Measurements from ENCODE around the gene SH3GL1. TPM values are rescaled to one million over a fixed set of nuclear protein-coding genes. Genes with fewer than 3 reads are reported as not detected.

SH3GL1 gene, protein sequence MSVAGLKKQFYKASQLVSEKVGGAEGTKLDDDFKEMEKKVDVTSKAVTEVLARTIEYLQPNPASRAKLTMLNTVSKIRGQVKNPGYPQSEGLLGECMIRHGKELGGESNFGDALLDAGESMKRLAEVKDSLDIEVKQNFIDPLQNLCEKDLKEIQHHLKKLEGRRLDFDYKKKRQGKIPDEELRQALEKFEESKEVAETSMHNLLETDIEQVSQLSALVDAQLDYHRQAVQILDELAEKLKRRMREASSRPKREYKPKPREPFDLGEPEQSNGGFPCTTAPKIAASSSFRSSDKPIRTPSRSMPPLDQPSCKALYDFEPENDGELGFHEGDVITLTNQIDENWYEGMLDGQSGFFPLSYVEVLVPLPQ
- 10 to 100 TPM; 31.7 to 54.9 (median 47.5) TPM for total RNA-seq
- long read RNA-seq, donor 1, transcript SH3GL1-201 (10 exons, 2,516 nt): major isoform, 93 of 135 reads
- long read RNA-seq, donor 1, partial matches to known transcripts: 13 of 135 reads
- long read RNA-seq, donor 1, other reads (novel, unspliced or antisense): 29 of 135 reads
- long read RNA-seq, donor 2, partial matches to known transcripts: 0 of 5 reads
- long read RNA-seq, donor 2, other reads (novel, unspliced or antisense): 3 of 5 reads

DNA sequence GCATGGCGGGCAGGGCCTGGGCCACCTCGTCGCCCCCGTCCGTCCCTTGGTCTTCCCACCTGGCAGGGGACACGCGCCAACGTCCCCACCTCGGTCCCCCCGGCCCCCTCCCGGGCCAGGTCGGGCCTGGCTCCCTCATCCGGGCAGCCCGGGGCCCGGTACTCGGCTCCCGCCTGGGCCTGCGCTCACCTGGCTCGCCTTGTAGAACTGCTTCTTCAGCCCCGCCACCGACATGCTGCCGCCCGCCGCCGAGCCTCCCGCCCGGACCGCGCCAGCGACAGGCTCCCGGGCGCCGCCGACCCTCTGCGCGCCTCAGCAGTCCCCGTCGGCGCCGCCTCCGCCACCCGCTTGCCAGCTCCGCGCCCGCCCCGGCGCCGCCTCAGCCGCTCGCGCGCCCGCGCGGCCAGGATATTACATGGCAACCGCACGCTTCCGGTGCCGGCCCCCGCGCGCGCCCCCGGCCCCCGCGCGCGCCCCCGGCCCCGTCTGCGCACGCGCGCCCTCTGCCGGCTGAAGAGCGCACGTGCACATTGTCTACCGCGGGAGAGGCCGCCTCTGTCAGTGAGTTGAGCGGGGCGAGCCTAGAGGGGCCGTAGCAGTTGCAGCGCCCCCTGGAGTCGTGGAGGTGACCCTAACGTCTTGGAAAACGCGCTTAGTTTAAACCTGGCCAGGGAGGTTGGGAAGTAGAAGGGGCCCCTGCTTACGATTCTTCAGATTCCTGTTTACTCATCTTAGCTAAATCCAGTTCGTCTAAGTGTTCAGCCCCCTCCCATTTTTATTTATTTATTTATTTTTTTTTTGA is at the start of gene SH3GL1:
Gene SH3GL1 (minus strand): TSS at position 413 of the 802 bp plus-strand sequence. CDS start 179 bp downstream, at position 234.
- Histone ChIP-seq H3K36me3 (ENCODE audit: low read depth) (no peaks in the 10 kb centered on the region), H3K9me3 (no peaks in the 10 kb centered on the region), H3K4me3 (peak within 1 kb of the TSS; percentile 80), H3K4me1 (ENCODE audit: low read depth) (peaks cover 23% of the 10 kb centered on the region)
- intact Hi-C loops (cut with DNase I, micrococcal nuclease): no loop called here
- ATAC-seq: peak; percentile 86
- TF ChIP-seq, protein P1, sequence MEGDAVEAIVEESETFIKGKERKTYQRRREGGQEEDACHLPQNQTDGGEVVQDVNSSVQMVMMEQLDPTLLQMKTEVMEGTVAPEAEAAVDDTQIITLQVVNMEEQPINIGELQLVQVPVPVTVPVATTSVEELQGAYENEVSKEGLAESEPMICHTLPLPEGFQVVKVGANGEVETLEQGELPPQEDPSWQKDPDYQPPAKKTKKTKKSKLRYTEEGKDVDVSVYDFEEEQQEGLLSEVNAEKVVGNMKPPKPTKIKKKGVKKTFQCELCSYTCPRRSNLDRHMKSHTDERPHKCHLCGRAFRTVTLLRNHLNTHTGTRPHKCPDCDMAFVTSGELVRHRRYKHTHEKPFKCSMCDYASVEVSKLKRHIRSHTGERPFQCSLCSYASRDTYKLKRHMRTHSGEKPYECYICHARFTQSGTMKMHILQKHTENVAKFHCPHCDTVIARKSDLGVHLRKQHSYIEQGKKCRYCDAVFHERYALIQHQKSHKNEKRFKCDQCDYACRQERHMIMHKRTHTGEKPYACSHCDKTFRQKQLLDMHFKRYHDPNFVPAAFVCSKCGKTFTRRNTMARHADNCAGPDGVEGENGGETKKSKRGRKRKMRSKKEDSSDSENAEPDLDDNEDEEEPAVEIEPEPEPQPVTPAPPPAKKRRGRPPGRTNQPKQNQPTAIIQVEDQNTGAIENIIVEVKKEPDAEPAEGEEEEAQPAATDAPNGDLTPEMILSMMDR (IDR thresholded peaks at IDR 0.05): peak; percentile 95
- DNase-seq: peak; percentile 91 to 94 (median 92)

DNA sequence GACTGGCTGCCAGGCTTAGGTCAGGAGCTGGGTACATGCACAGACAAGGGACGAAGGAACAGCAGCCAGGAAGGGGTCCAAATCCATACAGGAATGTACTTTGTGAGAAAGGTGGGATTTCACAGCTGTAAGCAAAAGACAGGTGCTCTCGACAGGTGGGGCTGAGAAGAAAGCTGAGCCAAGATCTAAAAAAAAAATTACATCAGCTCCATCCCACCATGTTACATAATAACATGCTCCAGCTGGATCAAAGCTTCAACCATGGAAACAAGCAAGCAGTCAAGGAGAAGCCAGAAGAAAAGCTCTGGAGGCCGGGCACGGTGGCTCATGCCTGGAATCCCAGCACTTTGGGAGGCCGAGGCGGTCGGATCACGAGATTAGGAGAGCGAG is 49.3 kb upstream of the SH3GL1 start:
- no peaks in the 10 kb centered on the region for H3K9me3 ChIP-seq
- no peak for ATAC-seq
- H3K4me3 ChIP-seq: no peak overlapping the region
- intact Hi-C loops (cut with DNase I, micrococcal nuclease): no loop called here
- TF ChIP-seq, protein P1 (IDR thresholded peaks at IDR 0.05): no peak
- no peaks in the 10 kb centered on the region for H3K4me1 ChIP-seq (ENCODE audit: low read depth)
- peaks cover 14% of the 10 kb centered on the region for H3K36me3 ChIP-seq (ENCODE audit: low read depth)
- DNase-seq: no peak

DNA sequence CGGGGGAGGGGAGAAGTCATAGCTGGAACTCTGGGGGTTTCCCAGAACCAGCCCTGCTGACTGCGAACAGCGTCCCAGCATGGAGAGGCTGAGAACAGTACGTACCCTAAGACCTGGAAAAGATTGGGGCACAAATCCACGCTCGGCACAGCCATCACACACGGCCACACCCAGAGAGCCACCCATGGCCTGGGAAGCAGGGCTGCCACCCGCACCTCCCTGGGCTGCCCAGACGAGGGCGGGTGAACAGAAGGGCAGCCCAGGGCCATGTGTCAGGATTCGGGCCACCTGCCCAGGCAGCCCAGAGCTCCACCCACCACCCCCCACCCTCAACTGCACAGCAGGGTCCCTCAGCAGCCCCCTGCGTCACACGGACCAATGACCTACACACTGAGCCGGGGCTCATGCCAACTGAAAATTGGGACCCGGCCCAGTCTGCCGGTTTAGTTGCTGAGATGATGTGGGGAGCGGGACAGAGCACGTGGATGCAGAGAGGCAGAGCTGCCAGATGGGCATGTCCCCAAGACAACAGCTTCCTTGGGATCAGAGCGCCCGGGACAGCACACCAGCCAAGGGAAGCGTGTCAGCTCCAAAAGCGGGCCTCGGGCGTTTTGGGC is 48.8 kb upstream of the SH3GL1 start:
- H3K4me3 ChIP-seq: no peak overlapping the region
- H3K36me3 ChIP-seq (ENCODE audit: low read depth): peaks cover 14% of the 10 kb centered on the region
- ATAC-seq (peak; percentile 4), DNase-seq (no peak)
- no peaks in the 10 kb centered on the region for H3K9me3 ChIP-seq
- intact Hi-C loops (cut with DNase I, micrococcal nuclease): no loop called here
- TF ChIP-seq, protein P1 (IDR thresholded peaks at IDR 0.05): no peak
- no peaks in the 10 kb centered on the region for H3K4me1 ChIP-seq (ENCODE audit: low read depth)

DNA sequence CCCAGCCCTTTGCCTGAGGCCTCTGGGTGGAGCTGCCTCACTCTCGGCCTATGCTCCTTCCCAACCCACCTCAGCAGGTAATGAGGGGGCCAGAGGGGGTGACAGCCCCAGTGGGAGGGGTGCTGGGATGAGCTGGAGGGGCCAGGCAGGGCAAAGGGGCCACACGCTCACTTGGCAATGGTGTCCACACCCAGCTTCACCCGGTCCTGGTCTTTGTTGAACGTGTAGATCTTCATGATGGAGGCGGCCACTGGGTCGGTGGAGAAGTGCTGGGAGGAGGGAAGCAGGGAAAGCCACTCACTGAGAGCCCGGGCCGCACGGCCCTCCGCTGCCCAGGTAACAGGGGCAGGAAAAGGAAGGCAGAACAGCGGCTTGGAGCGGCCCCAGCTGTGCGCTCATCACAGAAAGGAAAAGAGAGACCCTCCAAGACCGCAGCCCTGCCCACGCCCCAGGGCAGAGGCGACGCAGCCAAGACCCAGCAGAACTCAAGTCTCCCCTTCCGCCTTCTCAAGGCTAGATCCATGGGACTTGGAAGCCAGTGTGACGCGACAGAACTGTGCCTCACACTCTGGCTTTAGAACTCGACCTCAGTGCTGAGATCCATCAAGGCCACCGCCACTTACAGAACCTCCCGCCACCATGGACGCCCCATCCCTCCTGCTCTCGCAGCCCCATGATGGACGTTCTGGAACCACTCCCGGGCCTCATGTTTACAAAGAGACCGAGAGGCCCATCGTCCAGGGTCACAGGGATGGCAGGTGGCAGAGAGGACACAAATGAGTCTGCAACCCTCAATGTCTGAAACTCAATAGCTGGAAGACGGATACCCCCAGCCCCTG is 48.0 kb upstream of the SH3GL1 start:
- no peak for DNase-seq
- TF ChIP-seq, protein P1 (IDR thresholded peaks at IDR 0.05): no peak
- Histone ChIP-seq H3K4me1 (ENCODE audit: low read depth) (no peaks in the 10 kb centered on the region), H3K9me3 (no peaks in the 10 kb centered on the region), H3K36me3 (ENCODE audit: low read depth) (peaks cover 14% of the 10 kb centered on the region), H3K4me3 (no peak overlapping the region)
- ATAC-seq: no peak
- intact Hi-C loops (cut with DNase I, micrococcal nuclease): no loop called here

Measured in mucosa of descending colon (tissue), 3 donors.